Endothelial cell (in vitro differentiated cells): ENCODE results near the gene MINAR1. TPM values are rescaled to one million over a fixed set of nuclear protein-coding genes. Genes with fewer than 3 reads are reported as not detected.

Source experiments
- DNase-seq: peaks from one replicate; pipeline ENCODE4 v3.0.0; 2021; ENCODE audit warnings: low spot score
- H3K27ac Mint-ChIP-seq: one replicate; pipeline ENCODE4 v1.8.0; 2021; ENCODE audit warnings: mixed read lengths, inconsistent platforms; ENCODE audit not compliant: unreplicated experiment
- H3K27me3 Mint-ChIP-seq: one replicate; pipeline ENCODE4 v1.8.0; 2021; ENCODE audit warnings: mild to moderate bottlenecking, moderate library complexity, mixed read lengths, inconsistent platforms; ENCODE audit not compliant: unreplicated experiment
- H3K36me3 Mint-ChIP-seq: one replicate; pipeline ENCODE4 v1.8.0; 2021; ENCODE audit warnings: mild to moderate bottlenecking, low read depth, mixed read lengths, inconsistent platforms; ENCODE audit not compliant: unreplicated experiment
- H3K4me1 Mint-ChIP-seq: one replicate; pipeline ENCODE4 v1.8.0; 2021; ENCODE audit warnings: mild to moderate bottlenecking, mixed read lengths, inconsistent platforms; ENCODE audit not compliant: unreplicated experiment
- H3K4me3 Mint-ChIP-seq: one replicate; pipeline ENCODE4 v1.8.0; 2021; ENCODE audit warnings: mild to moderate bottlenecking, mixed read lengths, inconsistent platforms; ENCODE audit not compliant: unreplicated experiment
- H3K9me3 Mint-ChIP-seq: one replicate; pipeline ENCODE4 v1.8.0; 2021; ENCODE audit warnings: mixed read lengths, inconsistent platforms; ENCODE audit not compliant: unreplicated experiment
- total RNA-seq: library from RNA; stranded (reverse); fragmentation: NEBNext Ultra II Directional; extraction: Animal tissue kit (Norgen Biotek cat#: 25700); gene quantifications from one replicate; pipeline ENCODE4 v1.2.1, GENCODE V29; 2021; ENCODE audit not compliant: unreplicated experiment
- TF ChIP-seq, protein P1 (sequence below): fragments of 200-600 bp; sonication (generic); IDR thresholded peaks from one replicate; pipeline ENCODE4 v1.5.0; 2021; ENCODE audit warnings: antibody characterized with exemption; ENCODE audit not compliant: unreplicated experiment

Gene MINAR1
- total RNA-seq, 1 donor from 2014 or later, result 5.3 TPM

DNA sequence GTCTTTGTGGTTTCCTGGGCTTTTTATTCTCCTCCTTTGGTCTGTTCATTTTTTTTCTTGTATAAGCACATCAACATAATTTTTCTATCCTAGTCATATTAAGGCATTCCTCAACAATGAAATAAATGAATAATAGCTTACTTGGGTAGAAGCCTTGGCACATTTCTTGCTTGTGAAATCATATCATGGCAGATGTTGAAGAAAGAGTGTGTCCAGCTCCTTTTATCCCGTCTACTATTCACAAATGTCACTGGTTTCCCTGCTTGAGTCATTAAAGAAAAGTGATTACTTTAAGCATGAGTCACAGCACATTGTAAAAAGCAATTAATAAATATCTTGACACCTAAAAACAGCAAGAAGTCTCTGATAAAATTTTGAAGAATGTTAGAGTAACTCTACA lies 42.1 kb downstream of the MINAR1 start:
- H3K36me3 Mint-ChIP-seq, result no peaks in the 10 kb centered on the region
- peaks cover 2% of the 10 kb centered on the region for H3K27me3 Mint-ChIP-seq
- no peaks in the 10 kb centered on the region for H3K9me3 Mint-ChIP-seq
- TF ChIP-seq, protein P1, sequence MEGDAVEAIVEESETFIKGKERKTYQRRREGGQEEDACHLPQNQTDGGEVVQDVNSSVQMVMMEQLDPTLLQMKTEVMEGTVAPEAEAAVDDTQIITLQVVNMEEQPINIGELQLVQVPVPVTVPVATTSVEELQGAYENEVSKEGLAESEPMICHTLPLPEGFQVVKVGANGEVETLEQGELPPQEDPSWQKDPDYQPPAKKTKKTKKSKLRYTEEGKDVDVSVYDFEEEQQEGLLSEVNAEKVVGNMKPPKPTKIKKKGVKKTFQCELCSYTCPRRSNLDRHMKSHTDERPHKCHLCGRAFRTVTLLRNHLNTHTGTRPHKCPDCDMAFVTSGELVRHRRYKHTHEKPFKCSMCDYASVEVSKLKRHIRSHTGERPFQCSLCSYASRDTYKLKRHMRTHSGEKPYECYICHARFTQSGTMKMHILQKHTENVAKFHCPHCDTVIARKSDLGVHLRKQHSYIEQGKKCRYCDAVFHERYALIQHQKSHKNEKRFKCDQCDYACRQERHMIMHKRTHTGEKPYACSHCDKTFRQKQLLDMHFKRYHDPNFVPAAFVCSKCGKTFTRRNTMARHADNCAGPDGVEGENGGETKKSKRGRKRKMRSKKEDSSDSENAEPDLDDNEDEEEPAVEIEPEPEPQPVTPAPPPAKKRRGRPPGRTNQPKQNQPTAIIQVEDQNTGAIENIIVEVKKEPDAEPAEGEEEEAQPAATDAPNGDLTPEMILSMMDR, result no peak
- no peak for DNase-seq
- no peak overlapping the region for H3K27ac Mint-ChIP-seq
- H3K4me3 Mint-ChIP-seq, result no peak overlapping the region
- H3K4me1 Mint-ChIP-seq, result no peaks in the 10 kb centered on the region

DNA sequence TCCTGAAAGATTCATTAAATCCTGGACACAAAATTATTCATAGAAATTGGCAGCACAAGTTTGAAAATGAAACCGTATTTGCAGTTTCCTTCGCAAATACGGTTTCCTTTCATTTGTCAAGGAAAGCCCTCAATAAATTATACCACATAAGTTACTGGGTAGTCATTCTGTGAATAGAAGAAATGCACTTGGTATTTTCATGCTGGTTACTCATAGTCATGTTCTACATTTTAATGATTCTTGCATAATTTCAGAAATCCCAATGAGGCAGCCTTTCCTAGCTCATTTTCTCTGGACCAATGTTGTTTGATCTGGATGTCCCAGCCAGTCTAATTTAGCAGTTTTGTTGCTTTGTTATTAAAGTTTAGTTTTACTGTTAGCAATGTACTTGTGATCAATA lies 43.2 kb downstream of the MINAR1 start:
- H3K4me1 Mint-ChIP-seq, result no peaks in the 10 kb centered on the region
- peaks cover 2% of the 10 kb centered on the region for H3K27me3 Mint-ChIP-seq
- TF ChIP-seq, protein P1, result no peak
- H3K4me3 Mint-ChIP-seq, result no peak overlapping the region
- no peaks in the 10 kb centered on the region for H3K9me3 Mint-ChIP-seq
- no peak for DNase-seq
- no peaks in the 10 kb centered on the region for H3K36me3 Mint-ChIP-seq
- no peak overlapping the region for H3K27ac Mint-ChIP-seq

DNA sequence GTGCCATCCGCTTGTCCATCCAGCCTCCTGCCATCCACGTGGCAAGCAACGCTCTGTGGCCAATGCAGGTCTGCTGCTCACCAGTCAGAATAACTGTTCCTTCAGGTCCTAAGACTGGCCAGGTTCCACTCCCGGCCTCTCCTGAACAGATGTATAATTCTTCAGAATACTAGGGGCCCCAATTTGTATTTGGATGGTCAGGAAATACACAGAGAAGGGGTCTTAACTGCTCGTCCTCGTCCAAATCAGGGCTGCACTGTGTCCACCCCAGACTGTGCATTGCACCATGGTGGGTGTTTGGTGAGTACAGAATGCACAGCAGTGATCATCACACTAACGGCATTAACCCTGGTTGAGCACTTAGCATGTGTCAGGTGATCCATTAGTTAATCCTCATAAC lies 46.0 kb downstream of the MINAR1 start:
- peaks cover 2% of the 10 kb centered on the region for H3K27me3 Mint-ChIP-seq
- TF ChIP-seq, protein P1, result no peak
- H3K4me3 Mint-ChIP-seq, result no peak overlapping the region
- DNase-seq, result no peak
- no peak overlapping the region for H3K27ac Mint-ChIP-seq
- H3K36me3 Mint-ChIP-seq, result no peaks in the 10 kb centered on the region
- no peaks in the 10 kb centered on the region for H3K4me1 Mint-ChIP-seq
- no peaks in the 10 kb centered on the region for H3K9me3 Mint-ChIP-seq

DNA sequence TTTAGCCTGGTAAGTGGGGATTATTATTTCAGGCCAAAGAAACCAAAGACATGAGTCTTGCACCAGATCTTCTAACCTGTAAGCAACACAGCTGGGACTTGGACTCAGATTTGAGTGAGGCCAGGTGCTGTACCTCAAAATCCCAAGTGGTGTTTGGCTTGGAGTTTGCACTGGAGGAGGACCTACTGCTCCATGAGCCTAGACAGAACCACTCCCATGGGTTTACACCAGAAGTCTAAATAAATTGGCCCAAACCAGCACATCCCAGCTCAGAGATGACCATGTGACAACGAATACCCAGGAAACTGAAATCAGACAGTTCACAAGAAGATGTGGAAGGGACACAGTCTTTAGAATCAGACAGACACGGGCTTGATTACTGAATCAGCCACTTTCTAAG lies 47.5 kb downstream of the MINAR1 start:
- peaks cover 2% of the 10 kb centered on the region for H3K27me3 Mint-ChIP-seq
- no peaks in the 10 kb centered on the region for H3K9me3 Mint-ChIP-seq
- no peaks in the 10 kb centered on the region for H3K4me1 Mint-ChIP-seq
- H3K4me3 Mint-ChIP-seq, result no peak overlapping the region
- DNase-seq, result no peak
- no peaks in the 10 kb centered on the region for H3K36me3 Mint-ChIP-seq
- no peak overlapping the region for H3K27ac Mint-ChIP-seq
- TF ChIP-seq, protein P1, result no peak

DNA sequence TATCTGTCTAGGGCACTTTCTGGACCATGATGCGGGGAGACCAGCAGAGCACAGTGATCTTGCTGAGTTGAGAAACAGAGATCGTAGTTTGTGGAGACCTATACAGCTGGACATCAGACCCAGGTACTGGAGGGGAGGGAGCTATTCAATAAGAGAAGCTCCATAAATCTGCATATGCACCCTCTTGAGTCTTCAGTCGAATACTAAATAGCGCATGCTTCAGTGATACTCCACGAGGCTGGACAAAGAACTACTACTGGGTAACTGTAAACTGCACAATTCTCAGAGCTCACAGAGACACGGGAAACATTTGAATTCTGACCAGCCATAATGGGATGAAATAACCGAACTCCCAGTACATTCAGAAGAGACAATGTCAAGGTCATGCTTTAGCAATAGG lies 49.7 kb downstream of the MINAR1 start:
- H3K4me3 Mint-ChIP-seq, result no peak overlapping the region
- no peak overlapping the region for H3K27ac Mint-ChIP-seq
- TF ChIP-seq, protein P1, result no peak
- H3K36me3 Mint-ChIP-seq, result no peaks in the 10 kb centered on the region
- peaks cover 2% of the 10 kb centered on the region for H3K27me3 Mint-ChIP-seq
- DNase-seq, result no peak
- H3K4me1 Mint-ChIP-seq, result no peaks in the 10 kb centered on the region
- no peaks in the 10 kb centered on the region for H3K9me3 Mint-ChIP-seq

Other genes with a start within 250 kb of the MINAR1 start
- not detected for gene ANKRD34C, start 149.6 kb upstream of the MINAR1 start, total RNA-seq
- 45.3 TPM for gene TMED3, start 121.2 kb upstream of the MINAR1 start, total RNA-seq